ENCODE results near the gene CNDP2.

The CNDP2 gene

GRCh38 chr18:74540652-74541421 is 44.7 kb downstream of the CNDP2 start:
- TF ChIP-seq, protein P1, sequence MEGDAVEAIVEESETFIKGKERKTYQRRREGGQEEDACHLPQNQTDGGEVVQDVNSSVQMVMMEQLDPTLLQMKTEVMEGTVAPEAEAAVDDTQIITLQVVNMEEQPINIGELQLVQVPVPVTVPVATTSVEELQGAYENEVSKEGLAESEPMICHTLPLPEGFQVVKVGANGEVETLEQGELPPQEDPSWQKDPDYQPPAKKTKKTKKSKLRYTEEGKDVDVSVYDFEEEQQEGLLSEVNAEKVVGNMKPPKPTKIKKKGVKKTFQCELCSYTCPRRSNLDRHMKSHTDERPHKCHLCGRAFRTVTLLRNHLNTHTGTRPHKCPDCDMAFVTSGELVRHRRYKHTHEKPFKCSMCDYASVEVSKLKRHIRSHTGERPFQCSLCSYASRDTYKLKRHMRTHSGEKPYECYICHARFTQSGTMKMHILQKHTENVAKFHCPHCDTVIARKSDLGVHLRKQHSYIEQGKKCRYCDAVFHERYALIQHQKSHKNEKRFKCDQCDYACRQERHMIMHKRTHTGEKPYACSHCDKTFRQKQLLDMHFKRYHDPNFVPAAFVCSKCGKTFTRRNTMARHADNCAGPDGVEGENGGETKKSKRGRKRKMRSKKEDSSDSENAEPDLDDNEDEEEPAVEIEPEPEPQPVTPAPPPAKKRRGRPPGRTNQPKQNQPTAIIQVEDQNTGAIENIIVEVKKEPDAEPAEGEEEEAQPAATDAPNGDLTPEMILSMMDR (IDR thresholded peaks at IDR 0.05; ENCODE audit: low read depth, low read length): no peak
- no peak for DNase-seq (ENCODE audit: extremely low read depth, low read depth)

GRCh38 chr18:74541703-74542555 is 45.8 kb downstream of the CNDP2 start:
- DNase-seq (ENCODE audit: extremely low read depth, low read depth): no peak
- TF ChIP-seq, protein P1 (IDR thresholded peaks at IDR 0.05; ENCODE audit: low read depth, low read length): no peak

DNA sequence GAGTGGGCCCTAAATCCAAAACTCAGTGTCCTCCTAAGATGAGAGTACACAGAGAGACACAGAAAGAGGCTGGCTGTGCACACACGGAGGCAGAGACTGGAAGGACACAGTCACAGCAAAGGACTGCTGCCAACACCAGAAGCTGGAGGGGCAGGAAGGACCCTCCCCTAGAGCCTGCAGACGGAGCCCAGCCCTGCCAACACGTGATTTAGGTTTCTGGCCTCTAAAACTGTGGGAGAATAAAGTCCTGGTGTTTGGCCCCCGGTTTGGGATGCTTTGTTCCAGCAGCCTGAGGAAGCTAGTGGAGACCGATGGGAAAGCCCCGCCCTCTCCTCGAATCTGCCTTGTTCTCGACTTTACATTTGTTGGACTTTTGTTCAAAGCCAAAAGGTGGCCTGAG is 48.7 kb downstream of the CNDP2 start:
- DNase-seq (ENCODE audit: extremely low read depth, low read depth): no peak
- TF ChIP-seq, protein P1 (IDR thresholded peaks at IDR 0.05; ENCODE audit: low read depth, low read length): no peak

DNA sequence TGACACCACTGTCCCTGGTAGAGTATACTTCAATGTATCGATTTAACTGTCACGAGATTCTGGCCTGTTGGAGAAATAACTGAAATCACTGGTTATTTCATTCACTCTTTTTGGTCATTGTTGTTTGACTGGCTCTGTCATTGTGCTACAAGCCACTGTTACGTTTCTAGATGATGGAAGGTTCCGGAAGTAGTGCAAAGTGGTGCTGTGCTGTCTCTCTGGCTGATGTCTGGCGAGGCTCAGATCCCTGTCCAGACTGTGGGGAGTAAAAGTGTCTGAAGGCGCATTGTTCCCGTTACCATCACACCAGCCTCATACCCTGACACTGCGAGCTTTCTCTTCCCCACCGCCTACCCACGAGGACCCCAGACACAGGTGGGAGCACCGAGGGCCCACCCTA is 49.8 kb downstream of the CNDP2 start:
- no peak for DNase-seq (ENCODE audit: extremely low read depth, low read depth)
- TF ChIP-seq, protein P1 (IDR thresholded peaks at IDR 0.05; ENCODE audit: low read depth, low read length): no peak

DNA sequence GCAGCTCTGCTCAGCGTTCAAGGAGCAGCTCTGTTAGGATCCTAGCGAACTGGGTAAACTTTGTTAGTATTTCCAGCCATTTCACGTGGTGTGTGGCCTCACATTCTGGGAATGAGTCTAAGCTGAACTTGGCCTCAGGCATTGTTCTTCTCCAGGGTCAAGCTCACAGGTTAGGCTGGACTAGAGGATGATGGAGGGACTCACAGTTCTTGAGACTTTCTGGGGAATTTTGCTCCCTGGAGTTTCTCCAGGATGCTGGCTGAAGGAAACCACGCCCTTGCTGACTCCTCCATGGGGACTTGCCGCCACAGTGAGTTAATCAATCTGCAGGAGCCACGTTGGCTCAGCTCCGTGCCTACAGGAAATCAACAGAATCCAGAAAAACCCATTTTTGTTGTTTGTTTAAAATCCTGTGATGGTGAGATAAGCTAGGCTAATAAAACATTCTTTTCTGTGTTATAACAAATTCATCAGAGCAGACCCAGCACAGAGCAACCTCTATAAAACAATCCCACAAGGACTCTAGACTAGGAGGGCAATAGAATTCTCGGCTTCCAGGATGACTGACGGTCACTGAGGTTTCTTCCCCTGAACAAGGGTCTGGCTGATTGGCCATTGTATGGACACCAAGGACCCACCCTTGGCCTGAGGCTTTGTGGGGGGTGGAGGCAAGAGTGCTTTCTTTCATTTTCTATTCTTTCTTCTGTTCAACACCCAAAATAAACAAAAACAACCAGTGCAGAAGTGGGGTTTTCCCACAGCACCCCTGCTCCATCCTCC is 50.8 kb downstream of the CNDP2 start:
- DNase-seq (ENCODE audit: extremely low read depth, low read depth): peak; percentile 7
- TF ChIP-seq, protein P1 (IDR thresholded peaks at IDR 0.05; ENCODE audit: low read depth, low read length): no peak

DNA sequence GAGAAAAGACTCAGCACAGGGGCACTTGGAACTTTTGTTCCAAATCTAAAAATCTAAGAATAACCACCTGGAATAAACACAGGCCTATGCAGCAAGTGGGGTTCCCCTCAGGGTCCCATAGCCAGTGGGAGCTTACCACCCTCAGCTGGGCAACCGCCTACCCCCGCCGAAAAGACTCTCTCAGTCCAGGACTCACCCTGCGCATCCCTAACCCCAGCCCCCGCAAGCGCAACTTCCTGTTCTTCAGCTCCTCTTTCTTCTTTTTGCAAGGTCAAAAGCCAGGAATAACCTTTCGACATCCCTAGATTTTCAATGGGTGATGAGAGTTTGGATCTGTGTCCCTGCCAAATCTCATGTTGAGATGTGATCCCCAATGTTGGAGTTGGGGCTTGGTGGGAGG is 51.7 kb downstream of the CNDP2 start:
- DNase-seq (ENCODE audit: extremely low read depth, low read depth): no peak
- TF ChIP-seq, protein P1 (IDR thresholded peaks at IDR 0.05; ENCODE audit: low read depth, low read length): no peak

Data from AG09319 (cell line).